Hematopoietic multipotent progenitor cell treated with erythropoietin and hydrocortisone succinate and interleukin-3 and kit ligand, for 6 days (in vitro differentiated cells): ENCODE measurements around the gene DAPK2.
A peak's percentile ranks its signal among the peaks of the same experiment; 100 is the strongest.

Experiments used
- DNase-seq: peaks from one replicate; pipeline ENCODE4 v3.0.0-alpha.2; 2015

Gene DAPK2

GRCh38 chr15:63939531-63940130, 106.7 kb downstream of the DAPK2 start:
- peak; percentile 23 for DNase-seq

- DNase-seq = peak; percentile 76
Measured at GRCh38 chr15:63938486-63939061, 107.7 kb downstream of the DAPK2 start.

- DNase-seq = no peak
Measured at GRCh38 chr15:63933522-63933921, 112.8 kb downstream of the DAPK2 start.

- DNase-seq = no peak
Measured at GRCh38 chr15:63931556-63931955, 114.7 kb downstream of the DAPK2 start.

- no peak for DNase-seq
Measured at GRCh38 chr15:63930034-63930433, 116.3 kb downstream of the DAPK2 start.

- no peak for DNase-seq
Measured at GRCh38 chr15:63928185-63928842, 118.0 kb downstream of the DAPK2 start.

GRCh38 chr15:63923993-63924950, 122.0 kb downstream of the DAPK2 start:
- DNase-seq = no peak

GRCh38 chr15:63922916-63923315, 123.4 kb downstream of the DAPK2 start:
- no peak for DNase-seq

GRCh38 chr15:63922261-63922904, 123.9 kb downstream of the DAPK2 start:
- no peak for DNase-seq

GRCh38 chr15:63920504-63921175, 125.6 kb downstream of the DAPK2 start:
- DNase-seq = no peak

GRCh38 chr15:63918901-63919348, 127.4 kb downstream of the DAPK2 start:
- peak; percentile 73 for DNase-seq

GRCh38 chr15:63918317-63918672, 128.0 kb downstream of the DAPK2 start:
- no peak for DNase-seq

- no peak for DNase-seq
Measured at GRCh38 chr15:63917588-63918316, 128.5 kb downstream of the DAPK2 start.

- peak; percentile 51 for DNase-seq
Measured at GRCh38 chr15:63915873-63916771, 130.2 kb downstream of the DAPK2 start.

GRCh38 chr15:63915209-63915872, 130.9 kb downstream of the DAPK2 start:
- no peak for DNase-seq

GRCh38 chr15:63913786-63914315, 132.4 kb downstream of the DAPK2 start:
- DNase-seq = no peak

GRCh38 chr15:63913336-63913735, 132.9 kb downstream of the DAPK2 start:
- DNase-seq = no peak

- DNase-seq = no peak
Measured at GRCh38 chr15:63912061-63912615, 134.1 kb downstream of the DAPK2 start.

- DNase-seq = no peak
Measured at GRCh38 chr15:63911160-63911559, 135.1 kb downstream of the DAPK2 start.
